ENCODE results near the gene COL25A1. TPM values are rescaled to one million over a fixed set of nuclear protein-coding genes. Genes with fewer than 3 reads are reported as not detected.

Gene COL25A1
- total RNA-seq, 1 donor from 2014 or later = 3.9 TPM

DNA sequence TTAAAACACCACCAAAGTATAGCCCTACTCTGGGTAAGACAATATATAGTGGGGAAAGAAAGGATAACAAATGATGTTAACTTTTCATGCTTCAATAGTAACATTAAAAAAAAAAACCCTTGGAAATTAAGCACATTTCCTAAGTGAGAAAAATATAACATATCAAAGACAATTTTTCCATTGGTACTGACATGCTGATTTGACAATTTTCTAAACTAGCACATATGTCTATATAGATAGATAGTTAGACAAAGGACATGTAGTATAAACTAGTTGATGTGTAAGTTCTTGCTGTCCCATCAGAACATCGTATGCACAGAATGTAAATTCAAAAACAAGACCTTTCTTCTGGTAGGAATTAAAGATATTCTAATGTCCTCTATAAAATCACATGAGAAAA is 492.4 kb downstream of the COL25A1 start:
- peaks cover 2% of the 10 kb centered on the region for H3K4me1 Mint-ChIP-seq (ENCODE audit: low read depth)
- no peak overlapping the region for H3K4me3 Mint-ChIP-seq (ENCODE audit: low read depth)
- TF ChIP-seq, protein P1, sequence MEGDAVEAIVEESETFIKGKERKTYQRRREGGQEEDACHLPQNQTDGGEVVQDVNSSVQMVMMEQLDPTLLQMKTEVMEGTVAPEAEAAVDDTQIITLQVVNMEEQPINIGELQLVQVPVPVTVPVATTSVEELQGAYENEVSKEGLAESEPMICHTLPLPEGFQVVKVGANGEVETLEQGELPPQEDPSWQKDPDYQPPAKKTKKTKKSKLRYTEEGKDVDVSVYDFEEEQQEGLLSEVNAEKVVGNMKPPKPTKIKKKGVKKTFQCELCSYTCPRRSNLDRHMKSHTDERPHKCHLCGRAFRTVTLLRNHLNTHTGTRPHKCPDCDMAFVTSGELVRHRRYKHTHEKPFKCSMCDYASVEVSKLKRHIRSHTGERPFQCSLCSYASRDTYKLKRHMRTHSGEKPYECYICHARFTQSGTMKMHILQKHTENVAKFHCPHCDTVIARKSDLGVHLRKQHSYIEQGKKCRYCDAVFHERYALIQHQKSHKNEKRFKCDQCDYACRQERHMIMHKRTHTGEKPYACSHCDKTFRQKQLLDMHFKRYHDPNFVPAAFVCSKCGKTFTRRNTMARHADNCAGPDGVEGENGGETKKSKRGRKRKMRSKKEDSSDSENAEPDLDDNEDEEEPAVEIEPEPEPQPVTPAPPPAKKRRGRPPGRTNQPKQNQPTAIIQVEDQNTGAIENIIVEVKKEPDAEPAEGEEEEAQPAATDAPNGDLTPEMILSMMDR (IDR thresholded peaks at IDR 0.05; ENCODE audit: unreplicated experiment) = no peak
- H3K27me3 Mint-ChIP-seq = no peaks in the 10 kb centered on the region
- H3K36me3 Mint-ChIP-seq (ENCODE audit: insufficient read depth) = no peaks in the 10 kb centered on the region
- no peaks in the 10 kb centered on the region for H3K9me3 Mint-ChIP-seq (ENCODE audit: low read depth)
- no peak overlapping the region for H3K27ac Mint-ChIP-seq
- DNase-seq (ENCODE audit: low spot score, unreplicated experiment) = no peak

- H3K27me3 Mint-ChIP-seq = no peaks in the 10 kb centered on the region
- H3K4me3 Mint-ChIP-seq (ENCODE audit: low read depth) = no peak overlapping the region
Observed at GRCh38 chr4:108804648-108805273, 497.7 kb downstream of the COL25A1 start.

DNA sequence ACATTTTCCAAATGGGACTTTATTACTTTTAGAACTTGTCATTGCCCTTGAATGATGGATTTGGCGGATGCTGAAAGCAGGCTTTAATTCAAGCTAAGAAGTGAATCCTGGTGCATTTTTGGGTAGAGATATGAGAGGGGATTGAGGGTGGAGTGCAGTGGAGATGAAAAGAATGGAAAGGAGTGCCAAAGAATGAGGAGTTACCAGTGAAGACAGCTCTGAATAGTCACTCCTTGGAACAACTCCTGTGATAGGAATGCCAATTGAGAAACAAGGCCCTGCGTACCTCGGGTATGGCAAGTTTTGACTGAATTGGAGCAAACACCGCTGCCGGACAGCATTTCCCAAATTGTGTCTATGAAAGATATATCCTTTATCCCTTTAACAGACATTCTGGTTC is 503.2 kb downstream of the COL25A1 start:
- Mint-ChIP-seq H3K4me1 (ENCODE audit: low read depth) (peaks cover 2% of the 10 kb centered on the region), H3K4me3 (ENCODE audit: low read depth) (no peak overlapping the region), H3K27ac (no peak overlapping the region), H3K27me3 (no peaks in the 10 kb centered on the region), H3K9me3 (ENCODE audit: low read depth) (no peaks in the 10 kb centered on the region), H3K36me3 (ENCODE audit: insufficient read depth) (no peaks in the 10 kb centered on the region)
- DNase-seq (ENCODE audit: low spot score, unreplicated experiment) = no peak
- TF ChIP-seq, protein P1 (IDR thresholded peaks at IDR 0.05; ENCODE audit: unreplicated experiment) = no peak

More at GRCh38 chr4:108804648-108805273, 497.7 kb downstream of the COL25A1 start:
- Mint-ChIP-seq H3K4me1 (ENCODE audit: low read depth) (peaks cover 2% of the 10 kb centered on the region), H3K27ac (no peak overlapping the region), H3K9me3 (ENCODE audit: low read depth) (no peaks in the 10 kb centered on the region), H3K36me3 (ENCODE audit: insufficient read depth) (no peaks in the 10 kb centered on the region)
- DNase-seq (ENCODE audit: low spot score, unreplicated experiment) = no peak
- TF ChIP-seq, protein P1 (IDR thresholded peaks at IDR 0.05; ENCODE audit: unreplicated experiment) = no peak

DNA sequence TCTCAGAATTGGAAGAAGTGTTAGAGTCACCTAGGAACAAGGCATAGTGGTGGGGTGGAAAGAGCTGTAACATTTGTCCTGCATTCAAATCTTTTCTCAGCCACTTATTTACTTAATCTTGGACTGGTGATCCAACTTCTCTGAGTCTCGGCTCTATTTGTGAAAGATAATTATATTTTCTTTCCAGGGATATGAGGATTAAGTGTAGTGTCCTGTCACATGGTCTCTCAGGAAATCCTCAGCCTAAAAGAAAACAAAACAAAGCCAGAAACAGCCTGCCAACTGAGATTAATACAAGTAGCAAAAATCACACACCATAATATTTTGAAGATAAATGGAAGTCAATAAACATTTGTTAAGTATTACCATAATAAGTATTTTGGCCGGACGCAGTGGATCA is 506.3 kb downstream of the COL25A1 start:
- TF ChIP-seq, protein P1 (IDR thresholded peaks at IDR 0.05; ENCODE audit: unreplicated experiment) = no peak

GRCh38 chr4:108795733-108796132 is 506.7 kb downstream of the COL25A1 start:
- Mint-ChIP-seq H3K36me3 (ENCODE audit: insufficient read depth) (no peaks in the 10 kb centered on the region), H3K27ac (no peak overlapping the region), H3K4me1 (ENCODE audit: low read depth) (no peaks in the 10 kb centered on the region), H3K27me3 (no peaks in the 10 kb centered on the region), H3K9me3 (ENCODE audit: low read depth) (no peaks in the 10 kb centered on the region), H3K4me3 (ENCODE audit: low read depth) (no peak overlapping the region)
- no peak for DNase-seq (ENCODE audit: low spot score, unreplicated experiment)
- TF ChIP-seq, protein P1 (IDR thresholded peaks at IDR 0.05; ENCODE audit: unreplicated experiment) = no peak

More for the DNA sequence above, 506.3 kb downstream of the COL25A1 start:
- no peak for DNase-seq (ENCODE audit: low spot score, unreplicated experiment)
- Mint-ChIP-seq H3K4me3 (ENCODE audit: low read depth) (no peak overlapping the region), H3K27me3 (no peaks in the 10 kb centered on the region), H3K4me1 (ENCODE audit: low read depth) (no peaks in the 10 kb centered on the region), H3K9me3 (ENCODE audit: low read depth) (no peaks in the 10 kb centered on the region), H3K36me3 (ENCODE audit: insufficient read depth) (no peaks in the 10 kb centered on the region), H3K27ac (no peak overlapping the region)
